Endothelial cell of umbilical vein (primary cell): Measurements from ENCODE around the gene RUSF1. TPM values are rescaled to one million over a fixed set of nuclear protein-coding genes. Genes with fewer than 3 reads are reported as not detected.

Source experiments
- BruUV-seq: library from RNA; stranded (reverse); fragments of 400-500 nt; replicated peaks from 2 replicates; lab custom pipeline; 2021; lab: Mats Ljungman, UMichigan
- CTCF ChIA-PET: fragments of 300-600, 350-600 bp; sonication (Branson Sonifier 250); formaldehyde crosslinking; loops from one replicate; lab custom pipeline; 2021; ENCODE audit warnings: antibody characterized with exemption, inconsistent platforms; lab: Charles Lee
- POLR2A ChIA-PET: fragments of 300-600, 350-600 bp; sonication (Branson Sonifier 250); formaldehyde crosslinking; loops from one replicate; lab custom pipeline; 2021; ENCODE audit warnings: antibody characterized with exemption, inconsistent platforms; lab: Charles Lee
- DNase-seq: peaks from one replicate; pipeline ENCODE4 v3.0.0-alpha.2; 2011; ENCODE audit warnings: low read depth, low spot score
- FAIRE-seq: peaks from 2 replicates; lab custom pipeline; 2011; peaks lifted over from hg19 to GRCh38; lab: Jason Lieb, UNC
- H2AFZ ChIP-seq: 2 replicates; pipeline ENCODE4 v1.6.0; 2012; ENCODE audit warnings: low read depth, low read length, control low read depth, inconsistent platforms
- H3K27ac ChIP-seq: 2 replicates; pipeline ENCODE4 v1.5.1; 2011; ENCODE audit warnings: low read depth, mild to moderate bottlenecking, control low read depth, low read length, moderate library complexity; ENCODE audit not compliant: insufficient read depth
- H3K27me3 ChIP-seq, 2 experiments: 2 replicates each; pipeline versions ENCODE4 v1.6.0 to v1.6.1; 2011; ENCODE audit warnings: low read length in 2 of 2, mixed read lengths in 1 of 2; ENCODE audit not compliant: control insufficient read depth in 2 of 2, insufficient read depth in 2 of 2
- H3K36me3 ChIP-seq, 2 experiments: 2 replicates in 1 of 2; 3 replicates in 1 of 2; pipeline ENCODE4 v1.5.1; 2011; ENCODE audit warnings: low read length in 2 of 2, mild to moderate bottlenecking in 1 of 2, moderate library complexity in 1 of 2; ENCODE audit not compliant: control insufficient read depth in 2 of 2, insufficient read depth in 2 of 2; ENCODE audit errors: extremely low read depth in 1 of 2
- H3K4me1 ChIP-seq: 3 replicates; pipeline ENCODE4 v1.5.1; 2011; ENCODE audit warnings: mild to moderate bottlenecking, low read length; ENCODE audit not compliant: control insufficient read depth, insufficient read depth; ENCODE audit errors: extremely low read depth
- H3K4me2 ChIP-seq: 2 replicates; pipeline ENCODE4 v1.6.1; 2011; ENCODE audit warnings: low read length, control low read depth, mixed read lengths; ENCODE audit not compliant: insufficient read depth
- H3K4me3 ChIP-seq, 3 experiments: fragments of 200-600 bp in 1 of 3; sonication (generic), shearing (Covaris generic) in 1 of 3; replicated peaks in 1 of 3; 2 replicates each; pipeline ENCODE4 v1.5.1; 2011 to 2016; ENCODE audit warnings: control low read depth in 3 of 3, low read length in 3 of 3, mild to moderate bottlenecking in 2 of 3, inconsistent platforms in 1 of 3, low read depth in 1 of 3, moderate library complexity in 1 of 3; ENCODE audit not compliant: insufficient read depth in 1 of 3
- H3K79me2 ChIP-seq: 2 replicates; pipeline ENCODE4 v1.6.0; 2012; ENCODE audit warnings: low read length, inconsistent platforms; ENCODE audit not compliant: control insufficient read depth, insufficient read depth
- H3K9ac ChIP-seq: replicated peaks from 2 replicates; pipeline ENCODE3; 2011; ENCODE audit warnings: low read length, control low read depth; ENCODE audit not compliant: insufficient read depth; ENCODE audit errors: extremely low read depth
- H3K9me1 ChIP-seq: replicated peaks from 3 replicates; pipeline ENCODE4 v1.6.0; 2011; ENCODE audit warnings: mild to moderate bottlenecking, low read length; ENCODE audit not compliant: control insufficient read depth, insufficient read depth; ENCODE audit errors: extremely low read depth
- H3K9me3 ChIP-seq: replicated peaks from 2 replicates; pipeline ENCODE4 v1.5.1; 2012; ENCODE audit warnings: low read length, inconsistent platforms; ENCODE audit not compliant: control insufficient read depth, insufficient read depth
- H4K20me1 ChIP-seq: replicated peaks from 2 replicates; pipeline ENCODE3; 2011; ENCODE audit warnings: mild to moderate bottlenecking, low read length; ENCODE audit not compliant: control insufficient read depth, insufficient read depth; ENCODE audit errors: extremely low read depth
- CTCF ChIP-seq, 2 donors: IDR thresholded peaks; 1 replicate in 1 of 2; 2 replicates in 1 of 2; pipeline ENCODE4 v1.5.1; 2011; ENCODE audit warnings: low read length in 2 of 2, mild to moderate bottlenecking in 2 of 2, moderate library complexity in 2 of 2, control low read depth in 1 of 2, inconsistent platforms in 1 of 2, low read depth in 1 of 2; ENCODE audit not compliant: insufficient read depth in 1 of 2; ENCODE audit errors: extremely low read depth in 1 of 2
- FOS ChIP-seq: IDR thresholded peaks from 2 replicates; pipeline ENCODE4 v1.6.1; 2011; ENCODE audit warnings: mild to moderate bottlenecking, low read length, moderate library complexity, borderline replicate concordance; ENCODE audit not compliant: insufficient read depth
- JUN ChIP-seq: IDR thresholded peaks from 2 replicates; pipeline ENCODE4 v1.6.1; 2011; ENCODE audit warnings: borderline replicate concordance, low read depth; ENCODE audit not compliant: insufficient read length, insufficient read depth
- POLR2A ChIP-seq: IDR thresholded peaks from 2 replicates; pipeline ENCODE4 v1.6.1; 2012; ENCODE audit warnings: low read depth, mild to moderate bottlenecking, control low read depth, low read length
- POLR2AphosphoS5 ChIP-seq: IDR thresholded peaks from 2 replicates; pipeline ENCODE4 v1.6.1; 2012; ENCODE audit warnings: low read depth, mild to moderate bottlenecking, control low read depth, low read length, moderate library complexity; ENCODE audit not compliant: insufficient read depth
- dilution Hi-C: fragments of 300-500 bp; cut with MboI; formaldehyde crosslinking; loops from one replicate; pipeline ENCODE4 v1.15.0; 2019; ENCODE audit warnings: low sequenced_read_pairs; ENCODE audit not compliant: extremely low pct_ligation_motif_present
- intact Hi-C: fragments of 100-400 bp; cut with micrococcal nuclease; formaldehyde crosslinking; loops from one replicate; pipeline ENCODE4 v1.10.0; 2022
- polyA plus RNA-seq, 4 experiments: library from polyadenylated mRNA; depleted of rRNA in 3 of 4; stranded (reverse) in 3 of 4; unstranded in 1 of 4; fragments of >200 nt; gene quantifications; 2 replicates each; pipeline versions ENCODE4 v1.2.1 to v1.2.3, GENCODE V29; 2011 to 2012; ENCODE audit warnings: missing spikeins in 1 of 4
- total RNA-seq: library from RNA; stranded (reverse); gene quantifications from 2 replicates; pipeline ENCODE4 v1.2.3, GENCODE V29; 2021

RUSF1 gene
- total and polyA plus RNA-seq, 2 donors (not counting 3 experiments of a cell fraction or from before 2014, with no cell fraction given): 36.4 to 40.3 TPM

- Histone ChIP-seq H3K79me2 (no peaks in the 10 kb centered on the region), H3K27me3 (no peaks in the 10 kb centered on the region), H3K9ac (no peak overlapping the region), H3K27ac (no peak overlapping the region), H4K20me1 (no peaks in the 10 kb centered on the region), H3K4me3 (no peak overlapping the region), H3K9me1 (no peaks in the 10 kb centered on the region), H3K9me3 (no peaks in the 10 kb centered on the region), H3K4me1 (peaks cover 10% of the 10 kb centered on the region), H2AFZ (no peak overlapping the region), H3K4me2 (no peak overlapping the region), H3K36me3 (peaks cover 0 to 10% of the 10 kb centered on the region in 2 experiments)
- peak; percentile 81 for FAIRE-seq
- POLR2A ChIA-PET: no interaction called here
- TF ChIP-seq FOS: no peak
- no peak for TF ChIP-seq CTCF (IDR thresholded peaks at IDR 0.05; ENCODE audit: extremely low read depth in 1 of 2, insufficient read depth in 1 of 2, low read depth in 1 of 2, low read length in 2 of 2)
- peak; percentile 21 for TF ChIP-seq POLR2A
- TF ChIP-seq POLR2AphosphoS5: peak; percentile 57
- TF ChIP-seq JUN: no peak
- DNase-seq: peak; percentile 34
- no TSS peak for BruUV-seq
- dilution Hi-C loops (no loop called here), intact Hi-C loops (no loop called here)
- CTCF ChIA-PET: interaction anchor here (3.4 kb wide), 1 partner anchor 21 kb away, joined by 13 read pairs; the partner anchor contains the start of gene ARMC5
Observed at GRCh38 chr16:31480851-31481536, 27.2 kb downstream of the RUSF1 start.
